ENCODE measurements around the gene PIK3C2A.

Gene PIK3C2A

DNA sequence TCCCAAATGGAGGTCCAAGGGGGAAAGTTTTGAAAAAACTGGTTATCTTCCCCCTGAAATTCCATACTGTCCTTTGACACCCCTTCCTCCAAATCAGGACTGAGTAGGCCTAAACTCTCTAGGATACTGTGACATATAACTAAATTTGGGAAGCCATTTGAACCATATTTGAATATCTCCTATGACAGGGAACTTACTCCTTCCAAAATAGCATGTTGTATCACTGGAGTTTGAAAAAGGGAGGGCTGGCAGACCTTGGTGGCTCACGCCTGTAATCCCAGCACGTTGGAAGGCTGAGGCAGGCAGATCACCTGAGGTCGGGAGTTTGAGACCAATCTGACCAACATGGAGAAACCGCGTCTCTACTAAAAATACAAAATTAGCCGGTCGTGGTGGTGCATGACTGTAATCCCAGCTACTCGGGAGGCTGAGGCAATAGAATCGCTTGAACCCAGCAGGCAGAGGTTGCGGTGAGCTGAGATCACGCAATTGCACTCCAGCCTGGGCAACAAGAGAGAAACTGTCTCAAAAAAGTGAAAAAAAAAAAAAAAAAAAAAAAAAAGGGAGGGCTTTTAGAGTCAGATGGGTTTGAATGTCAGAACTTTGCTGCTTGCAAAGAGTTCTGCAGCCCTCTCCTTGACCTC is 42.4 kb downstream of the PIK3C2A start:
- peak overlapping the region in 1 of 2 donors; percentile 39 for H3K27ac ChIP-seq
- TF ChIP-seq, protein P1, sequence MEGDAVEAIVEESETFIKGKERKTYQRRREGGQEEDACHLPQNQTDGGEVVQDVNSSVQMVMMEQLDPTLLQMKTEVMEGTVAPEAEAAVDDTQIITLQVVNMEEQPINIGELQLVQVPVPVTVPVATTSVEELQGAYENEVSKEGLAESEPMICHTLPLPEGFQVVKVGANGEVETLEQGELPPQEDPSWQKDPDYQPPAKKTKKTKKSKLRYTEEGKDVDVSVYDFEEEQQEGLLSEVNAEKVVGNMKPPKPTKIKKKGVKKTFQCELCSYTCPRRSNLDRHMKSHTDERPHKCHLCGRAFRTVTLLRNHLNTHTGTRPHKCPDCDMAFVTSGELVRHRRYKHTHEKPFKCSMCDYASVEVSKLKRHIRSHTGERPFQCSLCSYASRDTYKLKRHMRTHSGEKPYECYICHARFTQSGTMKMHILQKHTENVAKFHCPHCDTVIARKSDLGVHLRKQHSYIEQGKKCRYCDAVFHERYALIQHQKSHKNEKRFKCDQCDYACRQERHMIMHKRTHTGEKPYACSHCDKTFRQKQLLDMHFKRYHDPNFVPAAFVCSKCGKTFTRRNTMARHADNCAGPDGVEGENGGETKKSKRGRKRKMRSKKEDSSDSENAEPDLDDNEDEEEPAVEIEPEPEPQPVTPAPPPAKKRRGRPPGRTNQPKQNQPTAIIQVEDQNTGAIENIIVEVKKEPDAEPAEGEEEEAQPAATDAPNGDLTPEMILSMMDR (IDR thresholded peaks at IDR 0.05) = no peak
- no peak for DNase-seq (ENCODE audit: low spot score)
- H3K4me3 ChIP-seq = no peak overlapping the region

DNA sequence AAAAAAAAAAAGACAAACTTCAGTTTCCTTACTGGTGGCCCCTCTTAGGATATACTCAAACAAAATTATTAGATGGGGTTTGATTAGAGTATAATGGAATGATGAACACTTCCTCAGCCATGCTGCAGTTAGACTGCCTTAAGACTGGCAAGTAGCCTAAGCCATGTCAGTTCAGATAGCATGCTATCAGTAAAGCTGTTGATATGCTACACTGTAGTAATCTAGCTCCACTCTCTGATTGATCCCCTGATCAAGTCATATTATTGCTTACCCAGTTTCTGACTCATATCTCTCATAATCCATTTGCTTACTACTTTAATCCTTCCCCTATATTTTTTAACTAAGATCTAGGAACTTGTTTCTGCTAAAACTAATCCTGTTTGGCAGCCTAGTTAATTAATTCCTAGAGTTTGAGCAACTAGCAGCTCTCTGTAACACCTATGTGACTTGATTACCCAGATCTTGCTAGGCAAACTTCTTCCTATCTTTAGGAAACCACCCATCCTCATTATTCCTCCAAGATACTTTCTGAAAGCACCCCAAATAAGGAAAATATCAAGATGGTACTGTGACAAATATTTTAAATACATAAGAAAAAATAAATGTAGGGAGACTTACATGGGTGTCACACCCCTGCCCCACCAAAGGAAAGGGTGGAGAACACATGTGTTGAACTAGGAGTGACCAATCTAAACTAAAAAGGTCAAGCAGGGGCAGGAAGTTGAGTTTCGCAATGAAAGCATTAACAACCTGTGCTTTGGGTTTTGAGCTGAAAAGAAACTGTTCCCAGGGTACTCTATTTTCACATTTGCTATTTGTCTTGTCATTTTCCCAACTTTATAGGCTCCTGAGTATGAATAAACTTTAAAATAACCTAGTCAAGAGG is 43.2 kb downstream of the PIK3C2A start:
- no peak for DNase-seq (ENCODE audit: low spot score)
- Histone ChIP-seq H3K27ac (peak overlapping the region in 1 of 2 donors; percentile 39), H3K4me3 (no peak overlapping the region)
- TF ChIP-seq, protein P1 (IDR thresholded peaks at IDR 0.05) = no peak

GRCh38 chr11:17163736-17164135 is 44.0 kb downstream of the PIK3C2A start:
- no peak overlapping the region for H3K4me3 ChIP-seq
- TF ChIP-seq, protein P1 (IDR thresholded peaks at IDR 0.05) = no peak
- no peak for DNase-seq (ENCODE audit: low spot score)
- H3K27ac ChIP-seq = no peak overlapping the region

GRCh38 chr11:17163291-17163690 is 44.5 kb downstream of the PIK3C2A start:
- Histone ChIP-seq H3K27ac (no peak overlapping the region), H3K4me3 (no peak overlapping the region)
- TF ChIP-seq, protein P1 (IDR thresholded peaks at IDR 0.05) = no peak
- no peak for DNase-seq (ENCODE audit: low spot score)

GRCh38 chr11:17162376-17162775 is 45.4 kb downstream of the PIK3C2A start:
- TF ChIP-seq, protein P1 (IDR thresholded peaks at IDR 0.05) = no peak
- no peak overlapping the region for H3K4me3 ChIP-seq
- no peak for DNase-seq (ENCODE audit: low spot score)
- peak overlapping the region in 1 of 2 donors; percentile 23 for H3K27ac ChIP-seq

- no peak for DNase-seq (ENCODE audit: low spot score)
- Histone ChIP-seq H3K27ac (peak overlapping the region in 1 of 2 donors; percentile 38), H3K4me3 (no peak overlapping the region)
- TF ChIP-seq, protein P1 (IDR thresholded peaks at IDR 0.05) = no peak
These were observed 46.3 kb downstream of the PIK3C2A start for GRCh38 chr11:17161515-17161914.

Data from coronary artery (tissue), 2 donors.